Measurements from ENCODE around the gene SATB2.

GRCh38 chr2:199344012-199344411, 113.7 kb downstream of the SATB2 start:
- TF ChIP-seq GLIS3 (CRISPR knock-in tag; IDR thresholded peaks at IDR 0.05) = no peak
- TF ChIP-seq ZFP30 (CRISPR knock-in tag; IDR thresholded peaks at IDR 0.05) = no peak
- no peak for TF ChIP-seq PPARA (CRISPR knock-in tag; IDR thresholded peaks at IDR 0.05; ENCODE audit: borderline replicate concordance)
- no peak for TF ChIP-seq ARNTL (CRISPR knock-in tag; IDR thresholded peaks at IDR 0.05; ENCODE audit: borderline replicate concordance, low read depth)
- TF ChIP-seq SNAI2 (CRISPR knock-in tag; IDR thresholded peaks at IDR 0.05) = no peak
- TF ChIP-seq ZFP3 (CRISPR knock-in tag; IDR thresholded peaks at IDR 0.05) = no peak

All from SK-N-SH treated with all-trans-retinoic acid at 6 μM for 48 hours (cell line).